HG03060 (cell line): ENCODE data around the gene TYMS.

Source experiments
- ATAC-seq: cut with Tn5 transposase; IDR thresholded peaks from one replicate; pipeline ENCODE4 v1.9.1; 2021; ENCODE audit warnings: low read depth, moderate number of reproducible peaks; ENCODE audit not compliant: unreplicated experiment

TYMS gene

GRCh38 chr18:657311-658000 is at the start of gene TYMS:
TSS of gene TYMS (plus strand) at chr18:657653. CDS start at chr18:657743, 90 bp downstream.
- no peak for ATAC-seq

GRCh38 chr18:607930-608329 is 49.5 kb upstream of the TYMS start:
- no peak for ATAC-seq

DNA sequence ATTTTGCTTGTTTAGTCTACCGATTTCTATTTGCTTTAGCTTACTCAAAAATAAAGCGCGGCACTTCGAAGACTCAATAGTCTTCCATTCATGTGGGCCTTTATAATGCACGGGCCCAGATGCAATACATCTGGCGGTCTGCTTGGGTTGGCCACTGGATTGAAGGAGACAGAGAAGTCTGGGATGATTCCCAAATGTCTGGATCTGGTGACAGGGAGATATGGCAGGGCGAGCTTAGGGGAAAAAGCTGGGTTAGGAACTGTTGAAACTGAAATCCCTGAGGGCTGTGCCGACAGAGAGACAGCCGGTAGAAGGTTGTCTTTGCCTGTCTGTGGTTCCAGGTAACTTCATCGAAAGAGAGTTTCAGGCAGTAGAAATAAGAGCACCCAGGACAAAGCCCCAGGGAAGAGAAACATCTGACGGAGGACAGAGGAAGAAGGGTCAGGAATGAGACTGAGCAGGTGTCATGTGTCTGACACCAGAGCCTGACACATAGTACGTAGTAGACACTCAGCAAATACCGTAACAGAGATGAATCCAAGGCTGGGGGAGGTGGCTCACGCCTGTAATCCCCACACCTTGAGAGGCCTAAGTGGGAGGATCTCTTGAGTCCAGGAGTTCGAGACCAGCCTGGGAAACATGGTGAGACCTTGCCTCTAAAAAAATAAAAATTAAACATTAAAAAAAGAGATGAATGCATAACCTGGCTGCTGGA is 47.1 kb upstream of the TYMS start:
- ATAC-seq: no peak

- no peak for ATAC-seq
Measured at GRCh38 chr18:612156-612555, 45.3 kb upstream of the TYMS start.

DNA sequence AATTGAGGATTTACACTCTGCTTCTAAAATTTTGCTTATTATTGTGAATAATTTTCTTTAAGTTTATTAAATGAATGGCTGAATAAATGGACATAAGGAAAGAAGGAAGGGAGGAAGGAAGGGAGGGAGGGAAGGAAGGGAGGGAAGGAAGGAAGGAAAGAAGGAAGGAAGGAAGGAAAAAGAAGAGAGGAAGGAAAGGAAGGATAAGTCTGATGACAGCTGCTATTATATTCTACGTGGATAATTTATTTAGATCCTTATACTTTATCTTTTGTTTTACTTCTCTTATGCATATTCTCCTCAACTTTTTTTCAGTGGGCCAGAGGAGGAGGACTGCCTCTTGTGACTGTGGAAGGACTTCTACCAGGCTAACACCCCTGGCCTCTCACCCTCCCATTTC is 43.3 kb upstream of the TYMS start:
- no peak for ATAC-seq

GRCh38 chr18:615092-615521 is 42.3 kb upstream of the TYMS start:
- ATAC-seq: no peak

DNA sequence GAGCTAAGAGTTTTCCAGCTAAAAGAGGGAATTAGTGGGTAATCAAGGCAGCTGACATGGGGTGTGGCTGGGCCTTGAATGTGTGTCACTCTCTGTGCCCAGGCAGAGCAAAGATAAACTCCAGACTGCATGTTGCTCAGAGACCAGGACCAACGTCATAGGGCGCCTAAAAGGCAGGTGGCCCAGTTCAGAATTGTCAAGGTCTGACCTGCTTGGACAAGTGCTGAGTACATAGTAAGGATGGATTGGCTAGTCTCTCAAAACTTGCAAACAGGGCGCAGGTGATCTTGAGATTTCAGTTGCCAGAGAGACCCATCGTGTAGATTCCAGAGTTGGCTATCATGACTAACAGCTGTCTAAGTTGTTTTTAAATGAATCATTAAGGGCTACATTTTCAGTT is 41.7 kb upstream of the TYMS start:
- no peak for ATAC-seq

- no peak for ATAC-seq
Measured at GRCh38 chr18:616380-616995, 41.0 kb upstream of the TYMS start.

DNA sequence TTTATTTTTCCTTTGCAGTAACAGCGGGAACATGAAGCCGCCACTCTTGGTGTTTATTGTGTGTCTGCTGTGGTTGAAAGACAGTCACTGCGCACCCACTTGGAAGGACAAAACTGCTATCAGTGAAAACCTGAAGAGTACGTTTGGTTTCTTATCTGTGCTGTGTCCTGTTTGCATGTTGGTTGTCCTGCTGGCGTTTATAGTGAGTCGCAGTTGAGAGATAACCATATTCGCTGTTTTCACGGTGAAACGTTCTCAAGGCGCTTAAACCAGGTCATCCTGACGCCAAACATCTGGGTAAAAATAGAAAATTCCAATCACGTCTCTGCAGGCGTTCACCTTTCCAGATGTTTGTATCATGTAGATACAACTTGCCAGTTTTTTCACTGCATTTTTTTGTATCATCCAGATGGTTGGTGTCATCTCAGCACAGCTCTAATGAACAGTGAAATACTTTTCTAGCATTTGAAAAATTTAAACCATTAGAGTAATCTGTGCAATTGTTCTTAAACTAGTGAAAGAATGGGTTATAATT is 39.4 kb upstream of the TYMS start:
- ATAC-seq: no peak

GRCh38 chr18:618618-619017 is 38.8 kb upstream of the TYMS start:
- no peak for ATAC-seq

GRCh38 chr18:621291-622043 is 36.0 kb upstream of the TYMS start:
- ATAC-seq: no peak

- ATAC-seq: no peak
Measured at GRCh38 chr18:622289-622688, 35.2 kb upstream of the TYMS start.

DNA sequence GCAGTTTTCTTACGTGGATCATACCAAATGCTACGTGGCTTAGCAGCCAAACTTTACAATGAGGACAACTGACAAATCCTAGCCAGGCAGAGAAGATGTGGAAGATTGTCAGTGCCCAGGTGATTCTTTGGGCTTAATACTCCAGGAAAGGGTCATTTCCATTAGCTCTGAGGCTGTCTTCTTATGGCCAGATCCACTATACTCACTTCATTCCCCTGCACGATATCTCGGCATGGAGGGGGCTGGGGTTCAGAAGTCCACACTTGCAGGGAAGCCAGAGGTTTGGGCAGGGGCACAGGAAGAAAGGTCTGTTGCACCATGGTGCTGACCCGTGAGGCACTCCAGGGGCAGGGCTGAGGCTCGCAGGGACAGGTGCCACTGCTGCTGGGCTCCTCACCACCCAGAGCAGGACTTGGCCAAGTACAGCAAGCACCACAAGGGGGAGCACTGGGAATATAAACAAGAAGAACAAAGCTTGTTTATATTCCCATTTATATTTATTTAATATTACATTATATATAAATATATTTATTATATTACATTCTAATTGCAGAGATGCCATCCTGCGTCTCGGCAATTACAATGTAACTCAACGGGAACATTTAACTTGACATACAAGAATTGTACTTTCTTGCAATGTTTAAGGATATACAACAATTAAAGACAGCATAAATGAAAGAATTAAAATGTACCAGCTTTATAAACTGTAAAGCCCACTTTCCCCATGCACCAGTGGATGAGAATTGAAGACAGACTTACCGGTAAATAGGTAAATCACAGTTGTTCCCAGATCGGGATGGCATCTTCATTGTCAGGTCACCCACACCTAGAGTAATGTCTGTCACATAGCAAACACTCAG is 33.5 kb upstream of the TYMS start:
- ATAC-seq: no peak

DNA sequence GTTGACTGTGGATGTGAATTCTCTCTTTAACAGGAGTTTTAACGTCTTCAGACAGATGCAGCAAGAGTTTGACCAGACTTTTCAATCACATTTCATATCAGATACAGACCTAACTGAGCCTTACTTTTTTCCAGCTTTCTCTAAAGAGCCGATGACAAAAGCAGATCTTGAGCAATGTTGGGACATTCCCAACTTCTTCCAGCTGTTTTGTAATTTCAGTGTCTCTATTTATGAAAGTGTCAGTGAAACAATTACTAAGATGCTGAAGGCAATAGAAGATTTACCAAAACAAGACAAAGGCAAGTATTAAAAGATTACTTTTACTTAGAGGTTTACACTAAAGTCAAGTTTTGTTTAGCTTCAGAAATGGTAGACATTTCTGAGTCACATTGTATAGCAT is 30.2 kb upstream of the TYMS start:
- ATAC-seq: no peak

DNA sequence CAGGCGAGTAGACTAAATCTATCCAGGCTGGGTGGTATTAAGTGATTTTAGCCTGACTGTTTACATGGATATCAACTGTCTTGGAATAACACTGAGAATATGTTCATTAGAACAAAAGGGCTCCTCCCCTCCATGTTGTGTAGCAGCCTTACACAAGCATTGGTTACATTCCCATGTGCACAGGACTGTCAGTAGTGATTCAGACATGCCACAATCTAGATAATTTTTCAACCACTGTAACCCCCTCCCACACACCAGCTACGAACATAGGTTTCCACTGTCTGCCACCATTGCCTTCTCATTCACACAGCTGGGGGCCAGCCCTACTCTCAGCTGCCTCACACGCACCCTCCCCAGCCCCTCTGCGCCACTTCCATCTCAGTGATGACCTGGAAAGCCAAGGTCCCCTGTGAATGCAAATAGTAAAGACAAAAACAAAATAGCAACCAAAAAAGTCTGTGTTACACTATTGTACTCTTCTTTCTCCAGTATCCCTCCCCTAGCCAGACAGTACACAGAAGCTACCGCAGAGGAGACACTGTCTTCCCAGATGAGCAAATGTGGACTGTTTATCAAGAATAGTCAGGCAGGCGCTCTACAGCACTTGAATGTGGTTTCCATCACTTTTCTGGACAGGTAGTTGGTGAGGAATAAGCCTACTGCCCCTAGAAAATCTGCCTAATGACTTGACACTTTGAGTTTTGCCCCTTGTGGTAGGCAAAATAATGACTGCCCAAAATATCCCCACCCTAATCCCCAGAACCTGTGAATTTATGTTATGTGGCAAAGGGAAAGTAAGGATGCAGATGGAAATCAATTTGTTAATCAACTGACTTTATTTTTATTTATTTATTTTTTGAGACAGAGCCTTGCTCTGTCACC is 27.9 kb upstream of the TYMS start:
- no peak for ATAC-seq

GRCh38 chr18:631560-631959 is 25.9 kb upstream of the TYMS start:
- no peak for ATAC-seq

DNA sequence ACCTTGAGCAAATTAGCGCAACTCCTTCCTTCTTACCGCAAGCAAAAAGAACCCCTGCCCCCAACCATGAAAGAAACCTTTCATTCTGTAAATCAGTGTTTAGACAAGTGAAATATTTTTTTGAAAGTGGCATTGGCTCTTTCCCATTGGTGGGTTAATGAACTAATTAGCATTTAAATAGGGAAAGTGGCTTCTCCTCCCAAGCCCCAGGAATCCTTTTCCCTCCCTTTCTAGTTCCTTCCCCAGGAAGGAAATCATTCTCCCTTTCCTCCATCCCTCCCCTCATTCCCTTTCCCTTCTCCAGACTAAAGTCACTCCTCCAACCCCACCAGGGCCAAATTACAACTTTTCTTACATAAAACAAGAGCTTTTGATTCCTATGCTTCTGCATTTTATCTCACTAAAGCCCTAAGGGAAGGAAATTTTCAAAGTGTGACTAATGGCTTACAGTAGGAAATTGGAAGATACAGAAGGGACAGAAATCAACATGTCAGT is 22.9 kb upstream of the TYMS start:
- no peak for ATAC-seq

DNA sequence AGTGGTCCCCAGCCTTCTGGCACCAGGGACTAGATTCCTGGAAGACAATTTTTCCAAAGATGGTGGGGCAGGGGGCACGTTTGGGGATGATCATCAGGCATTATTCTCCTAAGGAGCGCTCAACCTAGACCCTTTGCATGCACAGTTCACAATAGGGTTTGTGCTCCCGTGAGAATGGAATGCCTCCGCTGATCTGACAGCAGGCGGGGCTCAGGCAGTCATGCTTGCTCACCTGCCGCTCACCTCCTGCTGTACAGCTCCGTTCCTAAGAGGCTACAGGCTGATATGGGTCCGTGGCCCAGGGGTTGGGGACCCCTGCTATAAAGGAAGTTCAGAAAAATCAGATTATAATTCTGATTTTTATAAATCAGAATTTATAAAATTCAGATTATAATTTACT is 22.3 kb upstream of the TYMS start:
- ATAC-seq: no peak

- no peak for ATAC-seq
Measured at GRCh38 chr18:641224-641623, 16.2 kb upstream of the TYMS start.
